Measurements from ENCODE around the gene FBXO28. TPM values are rescaled to one million over a fixed set of nuclear protein-coding genes. Genes with fewer than 3 reads are reported as not detected.

Gene FBXO28
- total RNA-seq, 1 donor from 2014 or later, result 32.6 TPM

- H3K27ac Mint-ChIP-seq (ENCODE audit: unreplicated experiment), result no peak overlapping the region
- TF ChIP-seq EZH2 (IDR thresholded peaks at IDR 0.05; ENCODE audit: insufficient read depth, low read length) (no peak), CTCF (IDR thresholded peaks at IDR 0.05; ENCODE audit: insufficient read depth, low read depth, low read length) (no peak)
- H3K27ac ChIP-seq (ENCODE audit: low read depth, low read length), result no peak overlapping the region
These were observed 83.1 kb downstream of the FBXO28 start for GRCh38 chr1:224196813-224197600.

GRCh38 chr1:224198572-224198971, 84.7 kb downstream of the FBXO28 start:
- no peak for TF ChIP-seq CTCF (IDR thresholded peaks at IDR 0.05; ENCODE audit: insufficient read depth, low read depth, low read length)
- TF ChIP-seq EZH2 (IDR thresholded peaks at IDR 0.05; ENCODE audit: insufficient read depth, low read length), result no peak
- H3K27ac ChIP-seq (ENCODE audit: low read depth, low read length), result no peak overlapping the region
- H4K20me1 ChIP-seq (ENCODE audit: insufficient read depth, low read length), result no peaks in the 10 kb centered on the region
- no peaks in the 10 kb centered on the region for H3K79me2 ChIP-seq (ENCODE audit: insufficient read depth, low read length)
- H3K9me3 ChIP-seq (ENCODE audit: insufficient read depth, low read depth, low read length), result no peaks in the 10 kb centered on the region
- Mint-ChIP-seq H3K9me3 (ENCODE audit: unreplicated experiment) (no peaks in the 10 kb centered on the region), H3K27me3 (ENCODE audit: low read depth, unreplicated experiment) (no peaks in the 10 kb centered on the region), H3K4me1 (ENCODE audit: low read depth, unreplicated experiment) (peaks cover 19% of the 10 kb centered on the region), H3K36me3 (ENCODE audit: low read depth, unreplicated experiment) (peaks cover 12% of the 10 kb centered on the region), H3K4me3 (ENCODE audit: unreplicated experiment) (peak overlapping the region; percentile 31), H3K27ac (ENCODE audit: unreplicated experiment) (no peak overlapping the region)
- no peak for FAIRE-seq
- no peak for DNase-seq (ENCODE audit: low read depth)
- H3K4me3 ChIP-seq (ENCODE audit: insufficient read depth, low read depth, low read length), result no peak overlapping the region
- no peaks in the 10 kb centered on the region for H3K27me3 ChIP-seq (ENCODE audit: insufficient read depth, low read length)
- no peak overlapping the region for H3K9ac ChIP-seq (ENCODE audit: low read length)
- H3K4me1 ChIP-seq (ENCODE audit: insufficient read depth, low read length), result peaks cover 9% of the 10 kb centered on the region
- no peak overlapping the region for H2AFZ ChIP-seq (ENCODE audit: low read depth, low read length)
- H3K36me3 ChIP-seq (ENCODE audit: insufficient read depth, low read length), result peaks cover 4% of the 10 kb centered on the region
- no peak overlapping the region for H3K4me2 ChIP-seq (ENCODE audit: low read length)

More at GRCh38 chr1:224196813-224197600, 83.1 kb downstream of the FBXO28 start:
- Mint-ChIP-seq H3K27me3 (ENCODE audit: low read depth, unreplicated experiment) (no peaks in the 10 kb centered on the region), H3K4me1 (ENCODE audit: low read depth, unreplicated experiment) (peaks cover 12% of the 10 kb centered on the region), H3K4me3 (ENCODE audit: unreplicated experiment) (no peak overlapping the region), H3K36me3 (ENCODE audit: low read depth, unreplicated experiment) (peaks cover 14% of the 10 kb centered on the region), H3K9me3 (ENCODE audit: unreplicated experiment) (no peaks in the 10 kb centered on the region)
- DNase-seq (ENCODE audit: low read depth), result no peak
- Histone ChIP-seq H2AFZ (ENCODE audit: low read depth, low read length) (no peak overlapping the region), H3K4me3 (ENCODE audit: insufficient read depth, low read depth, low read length) (no peak overlapping the region), H3K4me1 (ENCODE audit: insufficient read depth, low read length) (no peaks in the 10 kb centered on the region), H3K9me3 (ENCODE audit: insufficient read depth, low read depth, low read length) (no peaks in the 10 kb centered on the region), H4K20me1 (ENCODE audit: insufficient read depth, low read length) (peaks cover 11% of the 10 kb centered on the region), H3K79me2 (ENCODE audit: insufficient read depth, low read length) (peaks cover 7% of the 10 kb centered on the region), H3K9ac (ENCODE audit: low read length) (no peak overlapping the region), H3K36me3 (ENCODE audit: insufficient read depth, low read length) (peaks cover 12% of the 10 kb centered on the region), H3K27me3 (ENCODE audit: insufficient read depth, low read length) (no peaks in the 10 kb centered on the region), H3K4me2 (ENCODE audit: low read length) (no peak overlapping the region)
- no peak for FAIRE-seq

- no peak overlapping the region for H3K4me3 Mint-ChIP-seq (ENCODE audit: unreplicated experiment)
- Histone ChIP-seq H3K4me3 (ENCODE audit: insufficient read depth, low read depth, low read length) (no peak overlapping the region), H3K27me3 (ENCODE audit: insufficient read depth, low read length) (no peaks in the 10 kb centered on the region), H4K20me1 (ENCODE audit: insufficient read depth, low read length) (no peaks in the 10 kb centered on the region), H3K9me3 (ENCODE audit: insufficient read depth, low read depth, low read length) (no peaks in the 10 kb centered on the region), H3K9ac (ENCODE audit: low read length) (no peak overlapping the region), H3K79me2 (ENCODE audit: insufficient read depth, low read length) (no peaks in the 10 kb centered on the region), H3K4me1 (ENCODE audit: insufficient read depth, low read length) (peaks cover 18% of the 10 kb centered on the region), H2AFZ (ENCODE audit: low read depth, low read length) (no peak overlapping the region), H3K27ac (ENCODE audit: low read depth, low read length) (no peak overlapping the region), H3K36me3 (ENCODE audit: insufficient read depth, low read length) (peaks cover 4% of the 10 kb centered on the region), H3K4me2 (ENCODE audit: low read length) (no peak overlapping the region)
- no peak for DNase-seq (ENCODE audit: low read depth)
- H3K4me1 Mint-ChIP-seq (ENCODE audit: low read depth, unreplicated experiment), result peaks cover 24% of the 10 kb centered on the region
- peaks cover 5% of the 10 kb centered on the region for H3K36me3 Mint-ChIP-seq (ENCODE audit: low read depth, unreplicated experiment)
- no peak overlapping the region for H3K27ac Mint-ChIP-seq (ENCODE audit: unreplicated experiment)
- TF ChIP-seq EZH2 (IDR thresholded peaks at IDR 0.05; ENCODE audit: insufficient read depth, low read length) (no peak), CTCF (IDR thresholded peaks at IDR 0.05; ENCODE audit: insufficient read depth, low read depth, low read length) (no peak)
- no peak for FAIRE-seq
- no peaks in the 10 kb centered on the region for H3K9me3 Mint-ChIP-seq (ENCODE audit: unreplicated experiment)
- no peaks in the 10 kb centered on the region for H3K27me3 Mint-ChIP-seq (ENCODE audit: low read depth, unreplicated experiment)
These were observed 85.8 kb downstream of the FBXO28 start for GRCh38 chr1:224199679-224200078.

All from astrocyte (in vitro differentiated cells and primary cell).